CD4-positive, alpha-beta T cell treated with Interleukin-17A for 4 hours (primary cell): ENCODE measurements around the gene SLC19A2.
A peak's percentile ranks its signal among the peaks of the same experiment; 100 is the strongest.

Experiments
- DNase-seq: peaks from one replicate; pipeline ENCODE4 v3.0.0-alpha.2; 2020; ENCODE audit warnings: mixed read lengths

SLC19A2 gene

GRCh38 chr1:169474302-169474995, 11.3 kb downstream of the SLC19A2 start:
- DNase-seq: no peak

DNA sequence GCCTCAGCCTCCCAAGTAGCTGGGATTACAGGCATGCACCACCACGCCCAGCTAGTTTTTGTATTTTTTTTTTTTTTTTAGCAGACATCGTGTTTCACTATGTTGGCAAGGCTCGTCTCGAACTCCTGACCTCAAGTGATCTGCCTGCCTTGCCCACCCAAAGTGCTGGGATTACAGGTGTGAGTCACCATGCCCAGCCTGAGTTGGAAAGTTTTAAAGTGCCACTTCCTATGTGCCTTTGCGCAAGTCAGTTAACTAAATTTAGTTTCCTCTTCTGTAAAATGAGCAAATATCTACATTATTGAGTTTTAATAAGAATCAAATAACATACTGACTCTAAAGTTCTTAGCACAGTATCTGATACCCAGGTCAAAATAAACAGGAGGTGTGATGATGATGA, 12.4 kb downstream of the SLC19A2 start:
- no peak for DNase-seq

GRCh38 chr1:169472738-169473137, 13.0 kb downstream of the SLC19A2 start:
- DNase-seq: no peak

DNA sequence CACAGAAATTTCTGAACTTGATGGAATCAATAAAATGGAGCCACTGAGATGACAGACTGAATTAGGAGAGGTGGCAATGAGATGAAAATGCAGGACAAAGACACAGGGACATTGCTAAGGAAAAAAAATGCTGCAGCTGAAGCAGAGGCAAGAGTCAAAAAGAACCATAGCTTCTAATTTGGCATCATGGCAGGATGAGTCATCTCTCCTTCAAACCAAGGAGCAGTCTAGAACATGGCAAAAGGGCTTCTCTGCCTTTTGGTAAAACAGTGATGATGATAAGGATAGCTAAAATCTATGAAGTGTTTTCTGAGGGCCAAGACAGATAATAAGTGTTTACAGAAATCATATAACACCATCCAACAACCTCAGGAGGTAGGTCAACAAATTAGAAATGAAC, 16.8 kb downstream of the SLC19A2 start:
- DNase-seq: no peak

DNA sequence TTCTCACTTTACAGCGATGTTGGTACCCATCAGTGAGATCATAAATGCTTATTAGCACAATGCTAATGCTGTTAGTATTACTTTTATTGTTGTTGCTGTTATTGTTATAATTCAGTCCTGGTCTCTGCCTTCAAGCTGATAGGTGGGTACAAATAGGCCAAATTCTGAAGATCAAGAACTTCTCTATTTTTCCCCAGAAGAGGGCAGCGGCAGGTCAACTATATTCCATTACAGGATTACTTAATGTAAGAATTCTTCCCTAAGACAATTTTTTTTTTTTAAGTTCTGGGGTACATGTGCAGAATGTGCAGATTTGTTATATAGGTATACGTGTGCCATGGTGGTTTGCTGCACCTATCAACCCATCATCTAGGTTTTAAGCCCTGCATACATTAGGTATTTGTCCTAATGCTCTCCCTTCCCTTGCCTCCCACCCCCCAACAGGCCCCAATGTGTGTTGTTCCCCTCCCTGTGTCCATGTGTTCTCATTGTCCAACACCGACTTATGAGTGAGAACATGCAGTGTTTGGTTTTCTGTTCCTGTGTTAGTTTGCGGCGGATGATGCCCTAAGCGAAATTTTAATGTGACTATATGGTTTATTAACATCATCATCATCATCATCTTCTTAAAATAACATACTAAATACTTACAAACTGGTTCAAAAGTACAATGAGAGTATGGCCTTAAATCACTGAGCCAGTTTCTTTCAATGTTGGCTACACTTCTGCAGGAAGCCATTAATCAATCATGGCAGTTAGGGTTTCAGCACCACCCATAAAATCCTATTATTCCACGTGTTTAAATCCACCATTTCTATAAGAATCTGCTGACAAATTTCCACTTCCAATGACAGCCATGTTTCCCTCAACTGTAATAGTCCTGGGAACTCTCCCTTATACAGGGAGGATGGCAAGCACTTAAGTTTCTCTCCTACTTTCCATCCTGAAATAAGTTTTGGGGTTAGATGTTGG, 19.2 kb downstream of the SLC19A2 start:
- DNase-seq: peak; percentile 44

GRCh38 chr1:169465281-169465680, 20.5 kb downstream of the SLC19A2 start:
- no peak for DNase-seq

- no peak for DNase-seq
Measured at GRCh38 chr1:169462385-169462784, 23.4 kb downstream of the SLC19A2 start.

- no peak for DNase-seq
Measured at GRCh38 chr1:169461390-169462000, 24.2 kb downstream of the SLC19A2 start.

GRCh38 chr1:169460191-169460833, 25.4 kb downstream of the SLC19A2 start:
- DNase-seq: peak; percentile 22

DNA sequence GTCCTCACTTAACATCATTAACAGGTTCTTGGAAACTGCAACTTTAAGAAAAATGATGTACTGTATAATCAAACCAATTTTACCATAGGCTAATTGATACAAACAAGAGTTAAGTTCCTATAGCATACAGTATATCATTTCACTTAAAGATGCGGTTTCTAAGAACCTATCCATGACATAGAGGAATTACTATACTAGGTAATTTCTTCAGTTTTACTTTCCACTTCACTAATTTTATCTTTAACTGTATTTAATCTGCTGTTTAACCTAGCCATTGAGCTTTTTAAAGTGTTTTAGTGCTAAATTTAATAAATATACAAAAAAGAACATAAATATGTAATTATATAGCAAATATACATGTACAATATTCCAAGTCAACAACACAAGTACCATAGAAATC, 28.3 kb downstream of the SLC19A2 start:
- DNase-seq: no peak

GRCh38 chr1:169456029-169456428, 29.7 kb downstream of the SLC19A2 start:
- DNase-seq: no peak

DNA sequence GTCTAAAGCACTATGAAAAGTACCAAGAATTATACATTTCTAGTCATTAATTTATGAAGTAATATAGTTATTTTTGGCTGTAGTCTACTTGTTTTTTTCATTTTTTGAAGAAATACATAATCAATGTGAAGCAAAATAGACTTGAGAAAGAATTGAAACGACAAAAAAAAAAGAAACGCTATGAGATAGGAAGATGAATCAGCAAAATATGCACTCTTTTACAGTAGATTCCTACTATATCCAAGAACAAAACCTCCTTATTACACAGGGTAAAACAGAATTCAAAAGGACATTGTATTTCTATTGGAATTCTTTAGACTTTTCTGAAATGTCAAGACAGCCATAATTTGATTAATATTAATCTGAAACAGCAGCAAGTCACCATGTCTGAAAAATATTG, 32.8 kb downstream of the SLC19A2 start:
- no peak for DNase-seq

DNA sequence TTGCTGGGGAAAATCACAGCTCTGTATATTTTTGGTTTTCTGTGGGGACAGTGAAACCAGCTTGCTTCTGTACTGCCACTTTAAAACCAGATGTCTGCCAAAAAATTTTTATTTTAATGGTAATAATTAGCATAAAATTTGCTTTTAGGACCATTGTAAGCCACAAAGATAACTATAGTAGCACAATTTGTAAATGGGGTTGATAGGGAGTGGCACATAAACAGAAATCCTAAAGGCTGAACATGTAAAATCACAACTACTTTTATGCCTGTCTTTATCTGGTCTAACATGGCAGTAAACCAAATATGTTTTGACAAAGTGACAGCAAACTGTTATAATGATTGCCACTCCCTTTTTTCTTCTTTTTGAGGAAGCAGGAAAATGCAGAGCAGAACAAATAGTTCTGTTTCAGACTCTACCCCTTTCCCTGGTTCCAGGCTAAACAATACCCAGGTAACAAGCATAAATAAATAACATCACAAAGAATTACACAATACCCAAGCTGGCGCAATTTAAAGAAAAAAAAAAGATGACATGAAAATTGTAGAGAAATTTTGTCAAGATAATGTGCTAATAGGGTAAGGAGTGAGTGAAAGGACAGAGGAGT, 34.4 kb downstream of the SLC19A2 start:
- DNase-seq: no peak

DNA sequence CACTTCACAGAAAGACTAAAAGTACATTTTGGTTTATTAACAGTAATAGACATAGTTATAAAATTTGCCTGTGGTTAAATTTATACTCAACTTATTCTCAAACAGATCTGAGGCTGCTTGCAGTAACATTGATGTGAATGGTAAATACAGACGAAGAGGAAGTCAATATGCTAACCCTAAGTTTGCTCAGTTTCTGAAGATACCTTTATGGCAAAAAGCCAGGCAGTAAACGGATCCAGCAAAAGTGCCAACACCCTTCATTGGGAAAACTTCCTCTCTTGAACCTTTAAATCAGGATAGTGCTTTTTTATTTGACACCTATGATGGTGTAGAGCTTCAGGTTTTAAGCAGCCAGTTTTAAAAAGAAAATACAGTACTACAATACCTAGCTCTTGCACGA, 41.8 kb downstream of the SLC19A2 start:
- DNase-seq: no peak

GRCh38 chr1:169427081-169427641, 58.6 kb downstream of the SLC19A2 start, which contains the start of gene CCDC181:
Gene CCDC181 (minus strand): TSS chr1:169427474. CDS start chr1:169424927, 2,547 bp downstream.
- DNase-seq: peak; percentile 60

DNA sequence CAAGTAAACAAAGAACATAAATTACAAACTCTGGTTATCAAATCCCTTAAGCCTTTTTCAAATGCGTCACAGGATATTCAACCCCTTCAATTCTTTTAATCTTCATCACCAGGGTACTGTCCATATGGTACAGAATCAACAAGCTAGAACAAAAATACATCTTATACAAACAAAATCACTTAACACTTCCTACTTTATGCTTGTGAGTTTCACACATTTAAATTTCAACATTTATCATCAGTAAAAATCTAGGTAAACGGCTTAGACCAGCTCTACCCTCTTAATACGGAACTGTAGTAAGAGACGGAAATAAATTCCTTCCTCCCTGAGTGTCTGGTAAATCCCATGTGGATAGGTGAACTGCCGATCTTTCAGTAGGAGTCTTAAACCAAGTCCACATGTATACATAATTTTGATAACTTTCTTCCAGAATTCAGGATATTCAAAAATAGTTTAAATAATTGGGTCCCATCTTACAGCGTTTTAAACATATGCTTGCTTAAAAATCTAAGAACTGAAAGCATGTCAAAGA, 59.5 kb downstream of the SLC19A2 start:
- DNase-seq: no peak

- no peak for DNase-seq
Measured at GRCh38 chr1:169421309-169421708, 64.4 kb downstream of the SLC19A2 start.

- no peak for DNase-seq
Measured at GRCh38 chr1:169414952-169415351, 70.8 kb downstream of the SLC19A2 start.
